HG02642 (cell line): Measurements from ENCODE around the gene DDR2.
"Not testable (repeated sequence)": the region's sequence is repeated elsewhere in the genome, so short reads cannot be mapped to it uniquely, and the experiment has no call there.

Experiments
- ATAC-seq: cut with Tn5 transposase; IDR thresholded peaks from one replicate; pipeline ENCODE4 v1.9.1; 2021; ENCODE audit warnings: mild to moderate bottlenecking; ENCODE audit not compliant: unreplicated experiment, poor library complexity

The DDR2 gene

GRCh38 chr1:162818666-162819065 is 186.4 kb downstream of the DDR2 start:
- not testable (repeated sequence) for ATAC-seq

DNA sequence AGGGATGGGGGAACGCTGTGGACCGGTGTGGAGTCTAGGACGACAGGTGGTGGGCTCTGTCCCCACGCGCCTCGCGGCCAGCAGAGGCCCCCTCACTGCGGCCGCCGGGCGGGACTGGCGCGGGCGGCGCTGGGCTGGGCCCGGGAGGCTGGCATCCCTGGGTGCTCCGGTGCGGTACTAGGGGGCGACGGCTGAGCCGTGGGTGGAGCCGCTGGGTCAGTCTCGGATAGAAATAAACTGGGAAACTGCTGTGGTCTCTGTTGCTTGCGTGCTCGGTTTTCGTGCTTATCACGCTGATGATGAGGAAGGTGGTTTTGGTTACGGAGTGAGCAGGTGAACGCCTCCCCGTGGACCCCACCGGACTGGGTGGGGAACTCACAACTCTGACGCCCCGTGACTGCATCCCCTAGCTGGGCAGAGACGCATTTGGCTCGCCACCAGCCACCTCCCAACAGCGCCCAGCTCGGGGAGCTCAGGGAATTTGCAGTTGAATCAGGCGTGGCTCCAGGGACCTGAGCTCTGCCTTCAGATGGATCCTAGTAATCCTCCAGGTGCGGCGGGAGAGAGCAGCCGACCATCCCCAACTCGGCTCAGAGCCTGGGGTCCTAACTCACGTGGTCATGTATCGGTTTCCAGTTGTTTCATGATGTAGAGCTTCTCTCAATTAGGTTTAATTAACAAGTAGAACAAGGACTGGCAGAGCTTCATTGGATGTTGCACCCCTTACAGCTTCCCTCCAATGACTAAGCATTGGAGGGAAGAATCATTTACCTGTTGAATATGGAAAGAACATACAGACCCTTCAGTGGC is 190.3 kb downstream of the DDR2 start:
- no peak for ATAC-seq

- ATAC-seq = no peak
Measured at GRCh38 chr1:162823231-162823630, 191.0 kb downstream of the DDR2 start.

- no peak for ATAC-seq
Measured at GRCh38 chr1:162823771-162824525, 191.7 kb downstream of the DDR2 start.

DNA sequence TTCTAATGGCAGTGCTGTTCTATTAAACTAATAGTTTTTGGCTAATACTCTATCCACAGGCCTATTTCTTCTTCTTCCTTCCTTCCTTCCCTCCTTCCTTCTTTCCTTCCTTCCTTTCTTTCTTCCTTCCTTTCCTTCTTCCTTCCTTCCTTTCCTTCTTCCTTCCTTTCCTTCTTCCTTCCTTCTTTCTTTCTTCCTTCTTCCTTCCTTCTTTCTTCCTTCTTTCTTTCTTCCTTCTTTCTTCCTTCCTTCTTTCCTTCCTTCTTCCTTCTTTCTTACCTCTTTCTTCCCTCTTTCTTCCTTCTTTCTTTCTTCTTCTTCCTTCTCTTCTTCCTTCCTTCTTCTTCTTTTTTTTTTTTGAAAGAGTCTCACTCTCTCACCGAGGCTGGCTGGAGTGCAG is 197.0 kb downstream of the DDR2 start:
- no peak for ATAC-seq

DNA sequence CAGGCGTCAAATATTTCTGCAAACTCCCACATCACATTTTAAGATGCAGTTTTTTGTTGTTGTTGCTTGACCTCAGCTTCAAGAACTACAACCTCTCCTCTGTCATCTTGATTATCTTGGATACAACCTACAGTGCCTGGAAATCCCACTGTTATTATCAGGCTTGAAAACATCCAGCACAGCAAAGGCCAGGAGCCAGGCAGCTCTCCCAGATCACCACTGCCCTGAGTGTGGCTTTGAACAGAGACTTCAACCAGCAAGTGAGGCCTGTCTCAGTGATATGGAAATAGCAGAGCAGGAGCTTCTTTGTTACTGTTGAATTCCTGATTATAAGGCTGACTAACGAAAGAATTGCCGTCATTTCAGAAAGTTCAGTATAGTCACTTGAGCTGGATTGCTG is 200.2 kb downstream of the DDR2 start:
- ATAC-seq = no peak

DNA sequence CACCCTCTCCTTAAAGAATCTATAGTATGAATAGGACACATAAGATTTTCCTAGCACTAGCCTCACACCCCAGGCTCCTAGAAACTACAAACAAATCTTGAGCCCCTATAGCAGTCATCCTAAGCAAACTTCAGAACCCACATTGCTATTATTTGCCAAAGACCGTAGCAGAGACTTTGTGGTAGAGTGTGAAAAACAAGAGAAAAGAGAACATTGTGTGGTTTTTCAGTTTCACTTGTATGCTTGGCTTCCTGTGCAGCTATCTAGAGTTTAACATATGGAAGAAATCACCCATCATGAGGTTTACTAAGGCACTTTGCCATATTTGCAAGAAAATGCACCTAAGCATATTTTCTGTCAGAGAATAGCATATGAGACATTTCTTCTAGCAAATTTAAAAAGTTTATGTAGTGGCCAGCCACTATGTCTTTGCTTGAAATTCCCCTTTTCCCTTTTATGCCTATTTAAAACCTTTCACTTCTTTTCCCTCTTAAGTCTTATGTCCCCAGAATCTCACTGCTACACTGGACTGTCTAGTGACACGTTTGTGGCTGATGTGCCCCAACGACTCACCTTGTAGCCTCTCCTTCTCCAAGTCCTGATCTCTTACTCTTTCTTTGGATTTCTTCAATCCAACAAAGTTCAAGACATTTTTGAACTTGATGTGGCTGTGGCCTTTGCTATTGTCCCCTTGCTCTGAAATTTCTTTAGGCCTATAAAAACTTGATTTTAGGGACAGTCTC is 203.1 kb downstream of the DDR2 start:
- ATAC-seq = peak; percentile 60
